RWPE2 (cell line): ENCODE results near the gene MAP3K14.
A peak's percentile ranks its signal among the peaks of the same experiment; 100 is the strongest.

Experiments used
- ATAC-seq: fragments of 200-7000 bp; cut with Tn5 transposase; 3 replicates; pipeline ENCODE4 v1.9.1; 2021; ENCODE audit warnings: low read depth
- DNase-seq: peaks from one replicate; pipeline ENCODE4 v3.0.0-alpha.2; 2020; ENCODE audit warnings: low spot score
- H3K27ac ChIP-seq: fragments of 450-650 bp; 2 replicates; pipeline ENCODE4 v1.5.1; 2017; ENCODE audit warnings: mild to moderate bottlenecking; ENCODE audit not compliant: poor library complexity, severe bottlenecking
- H3K27me3 ChIP-seq: fragments of 250-450 bp; sonication (Bioruptor Pico); 2 replicates; pipeline ENCODE4 v1.5.1; 2021; ENCODE audit warnings: mild to moderate bottlenecking, moderate library complexity; ENCODE audit not compliant: insufficient read depth, poor library complexity, severe bottlenecking
- H3K36me3 ChIP-seq: fragments of 250-450 bp; sonication (Bioruptor Pico); 2 replicates; pipeline ENCODE4 v1.5.1; 2020; ENCODE audit warnings: low read depth, mild to moderate bottlenecking, moderate library complexity
- H3K4me1 ChIP-seq: fragments of 250-450 bp; sonication (Bioruptor Pico); 2 replicates; pipeline ENCODE4 v1.5.1; 2021; ENCODE audit warnings: mild to moderate bottlenecking, moderate library complexity; ENCODE audit not compliant: insufficient read depth, poor library complexity, severe bottlenecking
- H3K4me3 ChIP-seq: fragments of 250-450 bp; sonication (Bioruptor Pico); 2 replicates; pipeline ENCODE4 v1.5.1; 2021; ENCODE audit warnings: mild to moderate bottlenecking, moderate library complexity; ENCODE audit not compliant: severe bottlenecking
- H3K9me3 ChIP-seq: fragments of 250-450 bp; sonication (Bioruptor Pico); 2 replicates; pipeline ENCODE4 v1.5.1; 2021; ENCODE audit warnings: mild to moderate bottlenecking, moderate library complexity; ENCODE audit not compliant: severe bottlenecking
- TF ChIP-seq, protein P1 (sequence below): fragments of 450-650 bp; IDR thresholded peaks from one replicate; pipeline ENCODE4 v1.5.1; 2017; ENCODE audit warnings: mild to moderate bottlenecking, moderate library complexity; ENCODE audit not compliant: poor library complexity, severe bottlenecking

The MAP3K14 gene

GRCh38 chr17:45242029-45242414 lies 74.8 kb downstream of the MAP3K14 start:
- no peaks in the 10 kb centered on the region for H3K27me3 ChIP-seq
- no peak for DNase-seq
- TF ChIP-seq, protein P1, sequence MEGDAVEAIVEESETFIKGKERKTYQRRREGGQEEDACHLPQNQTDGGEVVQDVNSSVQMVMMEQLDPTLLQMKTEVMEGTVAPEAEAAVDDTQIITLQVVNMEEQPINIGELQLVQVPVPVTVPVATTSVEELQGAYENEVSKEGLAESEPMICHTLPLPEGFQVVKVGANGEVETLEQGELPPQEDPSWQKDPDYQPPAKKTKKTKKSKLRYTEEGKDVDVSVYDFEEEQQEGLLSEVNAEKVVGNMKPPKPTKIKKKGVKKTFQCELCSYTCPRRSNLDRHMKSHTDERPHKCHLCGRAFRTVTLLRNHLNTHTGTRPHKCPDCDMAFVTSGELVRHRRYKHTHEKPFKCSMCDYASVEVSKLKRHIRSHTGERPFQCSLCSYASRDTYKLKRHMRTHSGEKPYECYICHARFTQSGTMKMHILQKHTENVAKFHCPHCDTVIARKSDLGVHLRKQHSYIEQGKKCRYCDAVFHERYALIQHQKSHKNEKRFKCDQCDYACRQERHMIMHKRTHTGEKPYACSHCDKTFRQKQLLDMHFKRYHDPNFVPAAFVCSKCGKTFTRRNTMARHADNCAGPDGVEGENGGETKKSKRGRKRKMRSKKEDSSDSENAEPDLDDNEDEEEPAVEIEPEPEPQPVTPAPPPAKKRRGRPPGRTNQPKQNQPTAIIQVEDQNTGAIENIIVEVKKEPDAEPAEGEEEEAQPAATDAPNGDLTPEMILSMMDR, result no peak
- H3K4me3 ChIP-seq, result no peak overlapping the region
- H3K36me3 ChIP-seq, result no peaks in the 10 kb centered on the region; the same call in 1 of the 2 replicates
- no peaks in the 10 kb centered on the region for H3K9me3 ChIP-seq
- H3K27ac ChIP-seq, result no peak overlapping the region
- no peaks in the 10 kb centered on the region for H3K4me1 ChIP-seq
- ATAC-seq, result no peak

DNA sequence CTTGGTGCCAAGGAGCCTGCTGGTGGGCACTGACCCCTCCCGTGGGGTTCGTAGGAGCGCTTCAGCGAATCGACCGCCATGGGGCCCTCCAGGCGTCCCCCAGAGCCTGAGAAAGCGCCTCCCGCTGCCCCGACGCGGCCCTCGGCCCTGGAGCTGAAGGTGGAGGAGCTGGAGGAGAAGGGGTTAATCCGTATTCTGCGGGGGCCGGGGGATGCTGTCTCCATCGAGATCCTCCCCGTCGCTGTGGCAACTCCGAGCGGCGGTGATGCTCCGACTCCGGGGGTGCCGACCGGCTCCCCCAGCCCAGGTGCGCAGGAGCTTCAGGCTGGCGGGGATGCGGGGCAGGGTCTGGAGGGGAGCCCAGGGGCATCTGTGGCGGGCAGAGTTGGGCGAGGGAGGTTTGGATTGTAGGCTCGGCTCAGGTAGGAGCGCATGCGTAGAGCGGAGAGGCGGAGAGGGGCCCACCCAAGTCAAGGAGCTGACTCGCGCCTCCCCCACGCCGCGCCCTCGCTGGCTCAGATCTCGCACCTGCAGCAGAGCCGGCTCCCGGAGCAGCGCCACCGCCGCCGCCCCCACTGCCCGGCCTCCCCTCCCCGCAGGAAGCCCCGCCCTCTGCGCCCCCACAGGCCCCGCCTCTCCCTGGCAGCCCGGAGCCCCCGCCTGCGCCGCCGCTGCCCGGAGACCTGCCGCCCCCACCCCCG lies 75.3 kb downstream of the MAP3K14 start:
- Histone ChIP-seq H3K4me3 (no peak overlapping the region), H3K9me3 (no peaks in the 10 kb centered on the region), H3K36me3 (no peaks in the 10 kb centered on the region; the same call in 1 of the 2 replicates), H3K27ac (no peak overlapping the region), H3K4me1 (no peaks in the 10 kb centered on the region), H3K27me3 (no peaks in the 10 kb centered on the region)
- ATAC-seq (no peak), DNase-seq (peak; percentile 69)
- TF ChIP-seq, protein P1, result no peak

DNA sequence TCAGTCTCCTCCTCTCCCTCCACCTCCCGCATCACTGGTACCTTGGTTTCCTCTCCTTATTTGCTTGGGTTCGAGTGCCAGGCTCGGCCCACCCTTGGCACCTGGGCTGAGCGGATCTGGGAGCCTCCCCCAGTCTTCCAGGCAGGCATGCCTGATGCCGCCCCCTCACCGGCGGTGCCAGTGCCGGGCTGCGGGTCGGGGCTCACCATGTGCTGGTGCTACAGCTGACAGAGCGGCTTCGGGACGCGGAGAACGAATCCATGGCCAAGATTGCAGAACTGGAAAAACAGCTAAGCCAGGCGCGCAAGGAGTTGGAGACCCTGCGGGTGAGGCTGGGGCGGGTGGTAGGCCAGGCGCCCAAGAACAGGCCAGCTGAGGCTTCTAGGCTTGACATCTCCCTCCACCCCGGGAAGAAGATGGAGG lies 75.9 kb downstream of the MAP3K14 start:
- ATAC-seq (no peak), DNase-seq (peak; percentile 64)
- H3K36me3 ChIP-seq, result no peaks in the 10 kb centered on the region; the same call in 1 of the 2 replicates
- H3K4me1 ChIP-seq, result no peaks in the 10 kb centered on the region
- no peaks in the 10 kb centered on the region for H3K9me3 ChIP-seq
- no peak overlapping the region for H3K27ac ChIP-seq
- no peaks in the 10 kb centered on the region for H3K27me3 ChIP-seq
- H3K4me3 ChIP-seq, result no peak overlapping the region
- TF ChIP-seq, protein P1, result no peak

- no peaks in the 10 kb centered on the region for H3K27me3 ChIP-seq
Observed at GRCh38 chr17:45238155-45238774, 78.6 kb downstream of the MAP3K14 start.

More at GRCh38 chr17:45238155-45238774, 78.6 kb downstream of the MAP3K14 start:
- Histone ChIP-seq H3K36me3 (no peaks in the 10 kb centered on the region; the same call in 1 of the 2 replicates), H3K4me1 (no peaks in the 10 kb centered on the region), H3K4me3 (no peak overlapping the region), H3K27ac (no peak overlapping the region), H3K9me3 (no peaks in the 10 kb centered on the region)
- ATAC-seq, result no peak
- TF ChIP-seq, protein P1, result no peak
- DNase-seq, result no peak
